ENCODE measurements around the gene POMT1.

DNA sequence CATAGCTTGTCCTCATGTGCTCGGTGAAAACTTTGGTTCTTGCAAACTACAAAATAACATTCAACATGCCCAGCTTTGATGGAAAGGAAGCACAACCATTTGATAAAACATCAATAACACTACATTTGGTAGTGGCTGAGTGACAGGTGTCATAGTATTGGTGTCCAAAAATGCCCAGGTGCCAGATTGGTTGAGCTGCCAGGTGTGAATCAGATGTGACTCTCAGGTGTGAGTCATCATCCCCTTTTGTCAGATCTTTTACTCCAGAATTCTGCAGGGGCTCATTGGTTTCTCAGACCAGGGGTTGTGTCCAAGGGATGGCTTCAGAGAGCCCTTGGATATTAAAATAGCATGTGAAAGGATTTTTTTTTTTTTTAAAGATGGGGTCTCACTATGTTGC, 22.5 kb upstream of the POMT1 start:
- TF ChIP-seq, protein P1, sequence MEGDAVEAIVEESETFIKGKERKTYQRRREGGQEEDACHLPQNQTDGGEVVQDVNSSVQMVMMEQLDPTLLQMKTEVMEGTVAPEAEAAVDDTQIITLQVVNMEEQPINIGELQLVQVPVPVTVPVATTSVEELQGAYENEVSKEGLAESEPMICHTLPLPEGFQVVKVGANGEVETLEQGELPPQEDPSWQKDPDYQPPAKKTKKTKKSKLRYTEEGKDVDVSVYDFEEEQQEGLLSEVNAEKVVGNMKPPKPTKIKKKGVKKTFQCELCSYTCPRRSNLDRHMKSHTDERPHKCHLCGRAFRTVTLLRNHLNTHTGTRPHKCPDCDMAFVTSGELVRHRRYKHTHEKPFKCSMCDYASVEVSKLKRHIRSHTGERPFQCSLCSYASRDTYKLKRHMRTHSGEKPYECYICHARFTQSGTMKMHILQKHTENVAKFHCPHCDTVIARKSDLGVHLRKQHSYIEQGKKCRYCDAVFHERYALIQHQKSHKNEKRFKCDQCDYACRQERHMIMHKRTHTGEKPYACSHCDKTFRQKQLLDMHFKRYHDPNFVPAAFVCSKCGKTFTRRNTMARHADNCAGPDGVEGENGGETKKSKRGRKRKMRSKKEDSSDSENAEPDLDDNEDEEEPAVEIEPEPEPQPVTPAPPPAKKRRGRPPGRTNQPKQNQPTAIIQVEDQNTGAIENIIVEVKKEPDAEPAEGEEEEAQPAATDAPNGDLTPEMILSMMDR (IDR thresholded peaks at IDR 0.05): no peak
- no peak for TF ChIP-seq ZFX (IDR thresholded peaks at IDR 0.05; ENCODE audit: borderline replicate concordance)
